NT2/D1 (cell line): ENCODE data around the gene PRF1.
"Not testable (repeated sequence)": the region's sequence is repeated elsewhere in the genome, so short reads cannot be mapped to it uniquely, and the experiment has no call there.

Source experiments
- YY1 ChIP-seq: IDR thresholded peaks from 2 replicates; pipeline ENCODE4 v1.6.1; 2011; ENCODE audit not compliant: insufficient read length, insufficient read depth
- ZNF274 ChIP-seq: IDR thresholded peaks from 2 replicates; pipeline ENCODE4 v1.6.1; 2011; ENCODE audit warnings: mild to moderate bottlenecking, low read depth, low read length

DNA sequence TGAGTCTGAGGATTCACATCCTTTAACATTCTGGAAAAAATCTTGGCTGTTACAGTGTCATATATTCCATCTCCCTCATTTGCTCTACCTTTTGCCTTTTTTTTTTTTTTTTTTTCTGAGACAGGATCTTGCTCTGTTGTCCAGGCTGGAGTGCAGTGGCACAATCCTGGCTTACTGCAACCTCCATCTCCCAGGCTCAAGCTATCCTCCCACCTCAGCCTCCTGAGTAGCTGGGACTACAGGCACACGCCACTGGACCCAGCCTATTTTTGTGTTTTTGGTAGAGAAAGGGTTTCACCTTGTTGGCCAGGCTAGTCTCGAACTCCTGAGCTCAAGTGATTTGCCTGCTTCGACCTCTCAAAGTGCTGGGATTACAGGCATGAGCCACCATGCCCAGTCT lies 11.8 kb upstream of the PRF1 start:
- TF ChIP-seq ZNF274, YY1: not testable (repeated sequence)
